IMR-90 (cell line): Measurements from ENCODE around the gene ZNF316. TPM values are rescaled to one million over a fixed set of nuclear protein-coding genes. Genes with fewer than 3 reads are reported as not detected.

ENCODE experiments used
- ATAC-seq: fragments of 200-7000 bp; cut with Tn5 transposase; 2 replicates; pipeline ENCODE4 v1.9.1; 2020; ENCODE audit warnings: low read depth, mild to moderate bottlenecking, moderate library complexity
- BruUV-seq: library from RNA; stranded (reverse); fragments of 400-500 nt; replicated peaks from 2 replicates; lab custom pipeline; 2021; lab: Mats Ljungman, UMichigan
- CTCF ChIA-PET: fragments of 300-600 bp; formaldehyde crosslinking; extraction: SDS; loops from one replicate; lab custom pipeline; 2021; ENCODE audit warnings: antibody characterized with exemption; lab: Yijun Ruan, JAX
- POLR2A ChIA-PET: fragments of 300-600 bp; sonication (Branson Sonifier 250); formaldehyde crosslinking; loops from one replicate; lab custom pipeline; 2022; ENCODE audit warnings: antibody characterized with exemption; ENCODE audit not compliant: unreplicated experiment; lab: Charles Lee
- DNase-seq: peaks from one replicate; pipeline ENCODE4 v3.0.0; 2013
- H2AFZ ChIP-seq: replicated peaks from 2 replicates; pipeline ENCODE3; 2013; ENCODE audit warnings: low read length, mild to moderate bottlenecking; ENCODE audit not compliant: poor library complexity
- H2AK5ac ChIP-seq: 2 replicates; pipeline ENCODE4 v1.6.1; 2013; ENCODE audit warnings: low read depth, low read length, inconsistent platforms
- H2AK9ac ChIP-seq: replicated peaks from 2 replicates; pipeline ENCODE3; 2013; ENCODE audit warnings: mild to moderate bottlenecking, low read depth, low read length, moderate library complexity; ENCODE audit not compliant: poor library complexity
- H2BK120ac ChIP-seq: 2 replicates; pipeline ENCODE4 v1.6.1; 2013; ENCODE audit warnings: low read depth, low read length, inconsistent platforms
- H2BK15ac ChIP-seq: 3 replicates; pipeline ENCODE4 v1.6.1; 2013; ENCODE audit warnings: low read depth, low read length, inconsistent platforms
- H2BK20ac ChIP-seq: 2 replicates; pipeline ENCODE4 v1.6.1; 2013; ENCODE audit warnings: low read depth, mild to moderate bottlenecking, inconsistent platforms, low read length, moderate library complexity
- H2BK5ac ChIP-seq: 2 replicates; pipeline ENCODE4 v1.6.1; 2013; ENCODE audit warnings: mild to moderate bottlenecking, low read depth, low read length, inconsistent platforms; ENCODE audit not compliant: poor library complexity, severe bottlenecking
- H3K14ac ChIP-seq: replicated peaks from 2 replicates; pipeline ENCODE4 v1.6.1; 2013; ENCODE audit warnings: low read depth, low read length, inconsistent platforms
- H3K18ac ChIP-seq: 2 replicates; pipeline ENCODE4 v1.6.1; 2013; ENCODE audit warnings: low read depth, low read length, control low read depth
- H3K23ac ChIP-seq: 2 replicates; pipeline ENCODE4 v1.6.1; 2013; ENCODE audit warnings: low read depth, low read length, inconsistent platforms
- H3K27ac ChIP-seq: 2 replicates; pipeline ENCODE4 v1.5.1; 2013; ENCODE audit warnings: mild to moderate bottlenecking, control low read depth, low read length; ENCODE audit not compliant: insufficient read depth
- H3K27me3 ChIP-seq: 2 replicates; pipeline ENCODE4 v1.6.1; 2013; ENCODE audit warnings: low read length; ENCODE audit not compliant: control insufficient read depth, insufficient read depth
- H3K36me3 ChIP-seq: 2 replicates; pipeline ENCODE4 v1.6.1; 2013; ENCODE audit warnings: low read length, mixed read lengths; ENCODE audit not compliant: control insufficient read depth, insufficient read depth
- H3K4ac ChIP-seq: 2 replicates; pipeline ENCODE4 v1.6.1; 2013; ENCODE audit warnings: low read depth, low read length, inconsistent platforms
- H3K4me1 ChIP-seq: 2 replicates; pipeline ENCODE4 v1.6.1; 2013; ENCODE audit warnings: low read length, mixed read lengths; ENCODE audit not compliant: control insufficient read depth, insufficient read depth
- H3K4me2 ChIP-seq: 2 replicates; pipeline ENCODE4 v1.6.1; 2013; ENCODE audit warnings: low read depth, mild to moderate bottlenecking, control low read depth, low read length, moderate library complexity
- H3K4me3 ChIP-seq: 2 replicates; pipeline ENCODE4 v1.5.1; 2013; ENCODE audit warnings: low read depth, mild to moderate bottlenecking, control low read depth, low read length, moderate library complexity; ENCODE audit not compliant: insufficient read depth
- H3K56ac ChIP-seq: 2 replicates; pipeline ENCODE4 v1.6.1; 2013; ENCODE audit warnings: low read length, inconsistent platforms; ENCODE audit not compliant: insufficient read depth; ENCODE audit errors: extremely low read depth
- H3K79me1 ChIP-seq, 2 experiments: 2 replicates each; pipeline ENCODE4 v1.6.1; 2013; ENCODE audit warnings: low read length in 2 of 2, inconsistent platforms in 1 of 2, low read depth in 1 of 2
- H3K9ac ChIP-seq: 2 replicates; pipeline ENCODE4 v1.6.1; 2013; ENCODE audit warnings: low read depth, low read length, control low read depth
- H3K9me1 ChIP-seq: 2 replicates; pipeline ENCODE4 v1.6.1; 2013; ENCODE audit warnings: low read length, inconsistent platforms; ENCODE audit not compliant: insufficient read depth
- H3K9me3 ChIP-seq: 2 replicates; pipeline ENCODE4 v1.6.1; 2013; ENCODE audit warnings: low read length; ENCODE audit not compliant: control insufficient read depth, insufficient read depth
- H4K20me1 ChIP-seq: 2 replicates; pipeline ENCODE4 v1.6.1; 2013; ENCODE audit warnings: low read length, inconsistent platforms; ENCODE audit not compliant: insufficient read depth
- H4K5ac ChIP-seq: 2 replicates; pipeline ENCODE4 v1.6.1; 2013; ENCODE audit warnings: mild to moderate bottlenecking, low read depth, low read length, control low read depth
- H4K8ac ChIP-seq, 2 experiments: 2 replicates each; pipeline ENCODE4 v1.6.1; 2013; ENCODE audit warnings: low read depth in 2 of 2, low read length in 2 of 2, control low read depth in 1 of 2, inconsistent platforms in 1 of 2
- H4K91ac ChIP-seq: 2 replicates; pipeline ENCODE4 v1.6.1; 2013; ENCODE audit warnings: low read depth, low read length, inconsistent platforms; ENCODE audit not compliant: insufficient read depth
- CEBPB ChIP-seq: IDR thresholded peaks from 2 replicates; pipeline ENCODE4 v1.6.1; 2012; ENCODE audit warnings: low read depth, low read length, improper control_type of control experiment
- CHD1 ChIP-seq: IDR thresholded peaks from 2 replicates; pipeline ENCODE4 v1.6.1; 2012; ENCODE audit warnings: low read depth, low read length, improper control_type of control experiment
- CTCF ChIP-seq: conservative IDR thresholded peaks from 2 replicates; pipeline ENCODE4 v1.5.1; 2012; ENCODE audit warnings: mild to moderate bottlenecking, low read depth, low read length, improper control_type of control experiment
- ELK1 ChIP-seq: fragments of 150-350 bp; IDR thresholded peaks from 2 replicates; pipeline ENCODE4 v1.6.1; 2016; ENCODE audit warnings: low read depth, mild to moderate bottlenecking, low read length, moderate library complexity, borderline replicate concordance
- FOS ChIP-seq: fragments of 150-350 bp; IDR thresholded peaks from 2 replicates; pipeline ENCODE4 v1.6.1; 2016; ENCODE audit warnings: low read depth, low read length
- NFE2L2 ChIP-seq: fragments of 150-350 bp; IDR thresholded peaks from 2 replicates; pipeline ENCODE4 v1.6.1; 2016; ENCODE audit warnings: low read depth, mild to moderate bottlenecking, low read length
- POLR2A ChIP-seq: IDR thresholded peaks from 2 replicates; pipeline ENCODE4 v1.6.1; 2012; ENCODE audit warnings: mild to moderate bottlenecking, low read depth, low read length
- RAD21 ChIP-seq: IDR thresholded peaks from 2 replicates; pipeline ENCODE4 v1.6.1; 2012; ENCODE audit warnings: low read length, improper control_type of control experiment
- RCOR1 ChIP-seq: IDR thresholded peaks from 2 replicates; pipeline ENCODE4 v1.6.1; 2012; ENCODE audit warnings: mild to moderate bottlenecking, low read length, improper control_type of control experiment; ENCODE audit not compliant: insufficient replicate concordance
- RFX5 ChIP-seq: IDR thresholded peaks from 2 replicates; pipeline ENCODE4 v1.8.0; 2012; ENCODE audit warnings: low read depth, mild to moderate bottlenecking, low read length, moderate library complexity
- SMC3 ChIP-seq: fragments of 150-350 bp; IDR thresholded peaks from 2 replicates; pipeline ENCODE4 v1.6.1; 2016; ENCODE audit warnings: low read depth, mild to moderate bottlenecking, antibody characterized with exemption, low read length, moderate library complexity
- USF2 ChIP-seq: fragments of 150-350 bp; IDR thresholded peaks from 2 replicates; pipeline ENCODE4 v1.6.1; 2017; ENCODE audit warnings: mild to moderate bottlenecking, antibody characterized with exemption, low read length, low read depth
- WGBS, 2 experiments: methylation state at CpG; one replicate each; pipeline versions ENCODE4 v1.1.5 to v1.1.7; 2013; ENCODE audit warnings: missing lambda C conversion rate in 2 of 2; ENCODE audit not compliant: insufficient read length in 1 of 2; ENCODE audit errors: extremely low coverage in 2 of 2; 5-methylcytosine and 5-hydroxymethylcytosine counted together
- dilution Hi-C: fragments of 300-500 bp; cut with HindIII; formaldehyde crosslinking; loops from one replicate; pipeline ENCODE4 v1.14.3; 2018; ENCODE audit warnings: low sequenced_read_pairs; ENCODE audit not compliant: unreplicated experiment
- in situ Hi-C: fragments of 300-500 bp; cut with MboI; formaldehyde crosslinking; loops from 3 replicates; pipeline ENCODE4 v1.14.3; 2019; ENCODE audit warnings: low sequenced_read_pairs, inconsistent platforms, mixed read lengths
- intact Hi-C: fragments of 100-400 bp; cut with micrococcal nuclease; formaldehyde crosslinking; loops from 2 replicates; pipeline ENCODE4 v1.10.0; 2022
- polyA plus RNA-seq, 3 experiments: library from polyadenylated mRNA; depleted of rRNA; stranded (reverse); fragments of >200 nt; gene quantifications; 2 replicates each; pipeline ENCODE4 v1.2.3, GENCODE V29; 2012; ENCODE audit warnings: low replicate concordance in 1 of 3
- total RNA-seq: library from RNA; depleted of rRNA; stranded (reverse); fragments of >200 nt; gene quantifications from 2 replicates; pipeline ENCODE4 v1.2.3, GENCODE V29; 2012

Gene ZNF316
- total and polyA plus RNA-seq, 2 of the 4 experiments (the other 2 are of a cell fraction) = 3.2 to 7.2 TPM

GRCh38 chr7:6589151-6589828 lies 47.8 kb upstream of the ZNF316 start:
- no peak for ATAC-seq
- no peak overlapping the region for H2BK15ac ChIP-seq
- H3K23ac ChIP-seq = no peak overlapping the region
- peak overlapping the region; percentile 98 for H3K4me3 ChIP-seq
- no peak for DNase-seq
- H3K36me3 ChIP-seq = peaks cover 29% of the 10 kb centered on the region
- WGBS, 2 experiments = 33% methylated on average over 13 of the region's 22 CpGs; no CpG with 5 or more reads in 1 of the 2 experiments
- H2AK9ac ChIP-seq = peak overlapping the region; percentile 45
- H4K91ac ChIP-seq = no peak overlapping the region
- no peak overlapping the region for H3K9ac ChIP-seq
- no peak overlapping the region for H4K8ac ChIP-seq
- dilution Hi-C loops = no loop called here
- no peaks in the 10 kb centered on the region for H3K9me3 ChIP-seq
- no peak overlapping the region for H3K27ac ChIP-seq
- H3K18ac ChIP-seq = no peak overlapping the region
- H4K20me1 ChIP-seq = 0 out of 2 replicates have a peak, but pooled peaks cover 5% of the 10 kb centered on the region
- H3K79me1 ChIP-seq = peaks cover 9 to 26% of the 10 kb centered on the region in 2 experiments; a peak in 3 of 4 replicates
- peaks cover 3% of the 10 kb centered on the region; the same call in 1 of the 2 replicates for H3K4me1 ChIP-seq
- BruUV-seq = no TSS peak
- peak overlapping the region; percentile 99 for H2AFZ ChIP-seq
- H3K14ac ChIP-seq = no peak overlapping the region
- POLR2A ChIA-PET = no interaction called here
- no peak overlapping the region for H2BK120ac ChIP-seq
- CTCF ChIA-PET = interaction anchor here (0.6 to 1.4 kb wide), 3 partner anchors 12 to 17 kb away, joined by 3 to 10 read pairs (median 4); partner anchors contain the start of gene ZDHHC4
- H3K4ac ChIP-seq = no peak overlapping the region
- H4K5ac ChIP-seq = no peak overlapping the region
- H3K4me2 ChIP-seq = peak overlapping the region; percentile 70
- intact Hi-C loops = no loop called here
- no peaks in the 10 kb centered on the region for H3K27me3 ChIP-seq
- no peak overlapping the region for H2BK20ac ChIP-seq
- H2AK5ac ChIP-seq = no peak overlapping the region
- in situ Hi-C loops = no loop called here
- no peak overlapping the region for H3K56ac ChIP-seq
- TF ChIP-seq NFE2L2 (no peak), ELK1 (no peak), CTCF (no peak), SMC3 (no peak), POLR2A (no peak), CHD1 (no peak), RAD21 (no peak), FOS (no peak), RCOR1 (no peak), USF2 (no peak), RFX5 (no peak), CEBPB (no peak)
- H3K9me1 ChIP-seq = no peaks in the 10 kb centered on the region; the same call in 1 of the 2 replicates
- H2BK5ac ChIP-seq = no peak overlapping the region
